IPS DF 19.7 (cell line): Measurements from ENCODE around the gene IGLON5.

Experiments
- DNase-seq: peaks from one replicate; pipeline ENCODE4 v3.0.0-alpha.2; 2013; ENCODE audit warnings: low read depth, low spot score

The IGLON5 gene

DNA sequence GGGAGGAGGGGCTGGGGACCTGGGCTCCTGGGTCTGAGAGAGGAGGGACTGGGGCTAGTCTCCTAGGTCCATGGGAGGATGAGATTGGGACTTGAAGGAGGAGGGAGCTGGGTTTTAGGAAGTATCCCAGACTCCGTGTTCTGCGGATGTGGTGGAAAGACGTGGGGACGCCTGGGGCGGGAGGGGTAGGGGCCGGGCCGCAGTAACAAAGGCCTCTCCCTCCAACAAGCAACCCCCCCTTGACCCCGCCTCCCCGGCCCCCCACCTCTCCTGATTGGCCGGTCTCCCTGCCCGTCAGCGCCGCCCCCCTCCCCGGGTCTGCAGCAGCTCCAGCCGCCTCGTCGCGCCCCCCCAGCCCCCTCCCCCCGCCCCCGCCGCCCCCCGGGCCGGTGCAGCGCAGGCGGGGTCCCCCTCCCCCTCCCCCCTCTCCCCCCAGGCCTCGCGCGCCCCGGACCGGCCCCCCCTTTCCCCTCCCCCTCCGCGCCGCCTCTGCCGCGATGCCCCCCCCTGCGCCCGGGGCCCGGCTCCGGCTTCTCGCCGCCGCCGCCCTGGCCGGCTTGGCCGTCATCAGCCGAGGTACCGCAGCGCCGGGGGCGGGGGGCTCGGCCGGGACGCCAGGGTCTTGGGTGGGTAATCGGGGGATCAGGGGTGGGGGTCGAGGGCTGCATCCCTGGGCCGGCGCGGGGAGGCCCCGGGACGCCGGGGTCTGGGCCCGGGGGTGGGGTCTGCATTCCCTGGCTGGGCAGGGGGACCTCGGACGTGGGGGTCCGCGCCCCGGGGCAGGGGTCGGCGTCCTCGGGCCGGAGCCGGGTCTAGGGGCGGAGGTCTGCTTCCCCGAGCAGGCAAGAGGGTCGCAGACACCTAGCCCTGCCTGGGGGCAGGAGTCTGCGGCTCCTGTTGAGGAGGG is at the start of gene IGLON5:
Gene IGLON5, plus strand, starts transcription at position 294 of the 907 bp plus-strand sequence. Its CDS starts 204 bp downstream, at position 498.
- no peak for DNase-seq

DNA sequence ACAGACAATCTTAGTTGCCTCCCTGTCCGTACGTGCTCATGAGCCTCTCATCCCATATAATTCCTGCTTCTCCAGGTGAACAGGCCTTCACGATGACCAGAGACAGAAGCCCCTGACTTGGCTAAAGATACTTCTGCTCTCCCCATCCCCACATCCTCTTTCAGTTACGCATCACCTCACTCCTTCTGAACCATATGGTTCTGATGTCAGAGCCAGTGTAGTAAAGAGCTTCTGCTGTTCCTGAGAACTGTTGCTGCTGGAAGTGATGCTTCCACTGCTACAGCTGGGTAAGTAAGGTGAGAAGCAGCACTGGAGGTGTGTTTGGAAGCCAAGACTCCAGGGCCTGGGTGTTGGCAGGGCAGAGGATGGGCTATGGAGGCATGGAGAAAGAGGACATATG is 47.6 kb upstream of the IGLON5 start:
- DNase-seq, result no peak

- no peak for DNase-seq
These were observed 40.4 kb upstream of the IGLON5 start for GRCh38 chr19:51271067-51271466.

GRCh38 chr19:51272183-51272810 is 39.1 kb upstream of the IGLON5 start:
- no peak for DNase-seq

GRCh38 chr19:51274049-51274770 is 37.2 kb upstream of the IGLON5 start:
- no peak for DNase-seq

GRCh38 chr19:51277112-51277511 is 34.3 kb upstream of the IGLON5 start:
- DNase-seq, result no peak

- no peak for DNase-seq
These were observed 29.1 kb upstream of the IGLON5 start for GRCh38 chr19:51282335-51282734.

DNA sequence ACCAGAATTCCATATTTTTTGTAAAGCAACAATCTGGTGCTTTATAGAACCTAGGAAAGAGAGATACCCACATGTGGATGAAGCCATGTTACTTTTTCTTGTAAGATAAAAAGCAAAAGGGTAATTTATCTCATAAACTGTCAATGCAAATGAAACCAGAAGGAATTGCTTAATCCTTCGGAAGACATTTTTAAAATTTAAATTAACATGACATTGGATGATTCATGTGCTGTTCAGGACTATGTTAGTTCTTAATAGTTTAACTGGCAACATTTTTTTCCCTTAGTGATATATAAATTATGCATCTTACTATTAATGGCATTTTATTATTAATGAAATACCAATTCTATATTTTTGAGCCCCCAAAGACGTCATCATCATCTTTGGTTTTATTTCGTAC is 25.8 kb upstream of the IGLON5 start:
- DNase-seq, result no peak

DNA sequence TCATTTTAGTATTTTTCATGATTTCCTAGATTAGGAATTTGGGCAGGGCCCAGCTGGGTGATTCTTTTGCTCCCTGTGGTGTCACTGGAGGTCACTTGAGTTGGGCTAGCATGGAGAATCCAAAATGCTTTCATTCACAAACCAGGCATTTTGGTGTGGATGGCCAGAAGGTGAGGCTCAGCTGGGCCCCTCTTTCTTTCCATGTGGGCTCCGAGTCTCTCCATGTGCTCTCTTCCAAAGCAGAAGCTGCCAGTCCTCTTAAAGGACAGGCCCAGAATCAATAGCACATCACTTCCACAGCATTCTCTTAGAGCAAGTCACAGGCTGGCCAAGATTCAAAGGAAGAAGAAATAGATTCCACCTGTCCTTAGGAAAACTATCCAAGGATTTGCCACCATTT is 21.8 kb upstream of the IGLON5 start:
- DNase-seq, result no peak

- no peak for DNase-seq
These were observed 18.5 kb upstream of the IGLON5 start for GRCh38 chr19:51292971-51293370.

DNA sequence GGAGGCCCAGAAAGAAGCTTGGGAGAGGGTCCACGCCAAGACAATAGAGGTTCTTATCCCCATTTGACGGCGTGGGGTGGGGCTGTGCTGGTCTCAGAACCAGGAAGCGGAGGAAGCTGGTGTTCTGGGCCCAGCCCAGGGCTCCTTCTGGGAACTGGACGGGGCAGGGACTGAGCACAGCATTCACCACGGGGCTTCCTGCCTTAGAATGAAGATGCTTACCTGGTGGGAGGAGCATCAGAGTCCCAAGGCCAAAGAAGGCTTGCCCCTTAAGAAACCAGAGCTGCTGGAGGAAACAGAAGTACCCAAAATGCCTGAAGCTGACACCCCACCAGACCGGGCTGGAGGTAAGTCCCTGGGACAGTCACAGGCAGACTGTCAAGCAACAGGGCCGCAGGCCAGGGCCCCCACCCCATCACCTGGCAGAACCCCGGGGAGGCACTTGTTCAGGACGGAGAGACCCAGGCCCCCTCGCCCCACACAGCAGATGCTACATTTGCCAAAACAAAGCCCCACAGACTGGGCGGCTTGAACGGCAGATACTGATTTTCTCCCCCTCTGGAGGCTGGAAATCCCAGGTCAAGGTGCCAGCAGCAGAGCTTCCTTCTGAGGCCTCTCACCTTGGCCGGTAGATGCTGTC is 17.8 kb upstream of the IGLON5 start:
- no peak for DNase-seq

DNA sequence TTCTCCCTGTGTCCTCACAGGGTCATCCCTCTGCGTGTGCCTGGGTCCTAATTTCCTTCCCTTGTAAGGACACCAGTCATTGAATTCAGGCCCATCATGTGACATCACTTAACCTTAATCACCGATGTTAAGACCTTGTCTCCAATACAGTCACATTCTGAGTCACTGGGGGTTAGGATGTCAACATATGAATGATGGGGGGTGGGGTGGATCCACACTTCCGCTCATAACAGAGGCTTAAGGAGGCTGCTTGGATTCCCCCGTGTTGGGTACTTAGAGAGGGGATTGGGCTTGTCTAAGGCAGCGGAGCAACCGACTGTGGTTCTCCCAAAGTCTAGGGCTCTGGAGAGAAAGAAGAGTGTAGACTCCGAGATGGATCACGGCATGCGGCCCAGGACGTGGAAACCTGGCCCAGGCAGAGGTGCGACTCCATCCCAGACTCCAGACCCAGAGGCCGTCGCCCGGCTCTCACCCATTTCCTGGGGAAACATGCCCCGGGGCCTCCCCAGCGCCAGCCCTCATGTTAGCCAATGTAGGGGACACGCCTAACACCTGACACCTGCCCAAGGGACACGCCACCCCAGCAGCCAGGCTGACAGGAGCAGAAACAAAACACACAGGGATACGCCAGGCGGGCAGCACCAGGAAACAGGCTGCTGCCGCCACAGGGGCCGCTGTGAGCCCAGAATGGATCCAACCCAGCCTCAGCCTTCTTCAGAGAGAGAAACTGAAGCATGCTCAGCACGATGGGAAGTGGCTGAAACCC is 17.1 kb upstream of the IGLON5 start:
- DNase-seq, result no peak

- DNase-seq, result no peak
These were observed 16.5 kb upstream of the IGLON5 start for GRCh38 chr19:51294977-51295375.

DNA sequence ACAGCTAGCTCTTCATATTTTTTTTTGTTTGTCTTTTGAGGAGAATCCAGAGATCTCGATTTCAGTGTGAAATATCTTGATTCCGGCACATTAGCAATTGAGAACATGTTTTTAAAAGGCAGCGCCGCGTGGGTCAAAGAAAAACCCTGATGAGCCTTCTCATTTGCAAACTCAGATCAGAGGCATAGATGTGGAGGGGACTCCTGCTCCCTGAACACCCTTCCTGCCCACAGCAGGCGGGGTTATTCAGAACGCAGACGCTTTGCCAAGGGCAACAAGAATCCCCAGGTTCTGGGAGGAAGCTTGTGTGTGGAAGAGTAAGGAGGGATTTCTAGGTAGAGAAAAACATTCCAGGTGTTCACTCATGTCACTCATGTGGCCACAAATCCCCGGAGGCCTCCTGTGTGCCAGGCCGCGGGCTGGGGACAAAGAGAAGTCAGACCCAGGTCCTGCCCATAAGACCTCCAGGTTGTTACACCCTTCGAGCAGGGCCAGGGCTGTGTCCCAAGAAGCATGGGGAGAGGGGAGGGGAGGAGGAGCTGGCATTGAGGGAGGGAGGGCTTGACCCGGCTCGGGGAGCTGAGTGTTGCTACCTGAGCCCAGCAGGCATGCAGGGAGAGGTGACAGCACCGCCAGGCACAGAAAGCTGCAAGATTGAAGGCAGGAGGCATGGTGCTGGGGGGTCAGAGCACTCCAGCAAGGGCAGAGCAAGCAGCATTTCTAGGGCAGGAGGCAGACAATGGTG is 15.9 kb upstream of the IGLON5 start:
- DNase-seq, result no peak

GRCh38 chr19:51296336-51297093 is 14.9 kb upstream of the IGLON5 start:
- no peak for DNase-seq

- DNase-seq, result no peak
These were observed 14.0 kb upstream of the IGLON5 start for GRCh38 chr19:51297406-51297805.

DNA sequence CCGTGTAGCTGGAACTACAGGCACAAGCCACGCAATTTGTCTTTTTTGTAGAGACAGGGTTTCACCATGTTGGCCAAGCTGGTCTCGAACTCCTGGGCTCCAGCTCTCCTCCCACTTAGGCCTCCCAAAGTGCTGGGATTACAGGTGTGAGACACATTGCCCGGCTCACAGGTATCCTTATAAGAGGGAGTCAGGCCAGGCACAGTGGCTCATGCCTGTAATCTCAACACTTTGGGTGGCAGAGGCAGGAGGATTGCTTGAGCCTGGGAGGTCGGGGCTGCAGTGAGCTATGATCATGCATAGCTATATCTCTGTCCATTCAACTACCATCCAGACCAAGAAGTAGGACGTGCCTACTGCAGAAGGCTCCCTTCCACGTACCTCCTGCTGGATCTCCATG is 10.2 kb upstream of the IGLON5 start:
- DNase-seq, result no peak

DNA sequence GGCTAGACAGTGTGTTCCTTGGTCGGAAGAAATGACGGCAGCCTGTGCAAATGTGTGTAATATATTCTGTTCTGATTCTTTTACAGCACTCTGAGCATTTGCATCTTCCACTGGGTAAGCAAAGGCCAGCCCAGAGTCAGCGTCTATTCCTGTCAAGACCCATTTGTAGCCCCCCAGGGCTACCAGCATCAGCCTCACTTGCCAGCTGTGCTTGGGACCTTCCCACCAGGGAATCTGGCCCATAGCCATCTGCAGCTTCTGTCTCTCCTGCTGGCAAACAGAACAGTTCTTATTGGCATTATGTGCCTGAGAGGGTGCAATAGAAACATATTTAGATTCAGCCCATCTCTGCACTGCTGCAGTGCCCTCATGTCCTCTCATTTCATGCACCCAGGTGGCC is 6.0 kb upstream of the IGLON5 start:
- DNase-seq, result no peak

GRCh38 chr19:51316688-51317087 is 5.2 kb downstream of the IGLON5 start:
- no peak for DNase-seq

DNA sequence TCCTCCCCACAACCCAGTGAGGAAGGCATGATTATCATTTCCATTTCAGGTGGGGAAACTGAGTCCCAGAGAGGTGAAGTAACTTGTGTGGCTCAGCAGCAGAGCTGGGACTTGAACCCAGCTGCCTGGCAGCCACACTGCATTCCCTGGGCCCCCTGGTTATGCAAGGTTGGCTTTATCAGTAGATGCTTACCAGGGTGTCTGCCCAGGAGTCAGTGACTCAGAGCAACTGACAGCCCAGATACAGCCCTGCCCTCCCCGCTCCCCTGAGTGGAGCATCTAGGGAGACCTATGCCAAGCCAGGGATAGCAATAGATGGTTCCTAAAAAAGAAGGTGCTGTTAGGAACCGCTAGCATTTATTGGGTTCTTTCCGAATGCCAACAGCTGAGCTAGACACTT is 5.9 kb downstream of the IGLON5 start:
- no peak for DNase-seq
